Measurements from ENCODE around the gene VOPP1. TPM values are rescaled to one million over a fixed set of nuclear protein-coding genes. Genes with fewer than 3 reads are reported as not detected.

The VOPP1 gene
- total and polyA plus RNA-seq, 10 of the 15 experiments (the other 5 are each of a cell fraction or from before 2014, with no cell fraction given): 32.8 to 206 (median 129) TPM

GRCh38 chr7:55536619-55537457 lies 35.5 kb downstream of the VOPP1 start:
- peaks cover 66% of the 10 kb centered on the region for H3K4me1 ChIP-seq (ENCODE audit: control insufficient read depth, insufficient read depth, low read length)
- FAIRE-seq (no peak), DNase-seq (ENCODE audit: low read depth, low spot score) (no peak), ATAC-seq (peak; percentile 1)
- RAD21 ChIA-PET (ENCODE audit: unreplicated experiment): interaction anchor here (0.9 to 12.4 kb wide), 7 partner anchors 8 to 104 kb away, joined by 3 to 245 read pairs (median 16); partner anchors contain the start of gene VOPP1
- intact Hi-C loops (cut with micrococcal nuclease; ENCODE audit: unreplicated experiment) (loop anchor here (5.0 kb wide), 1 partner anchor 515 kb away; the partner anchor contains the start of genes CCT6A and PSPH), in situ Hi-C loops (cut with MboI) (no loop called here)
- H3K79me2 ChIP-seq (ENCODE audit: control insufficient read depth, insufficient read depth, low read length): peaks cover 86% of the 10 kb centered on the region
- H3K27me3 ChIP-seq (replicated peaks in 1 of 2; ENCODE audit: control insufficient read depth in 2 of 2, insufficient read depth in 2 of 2, low read length in 1 of 2): no peaks in the 10 kb centered on the region
- CTCF ChIA-PET: interaction anchor here (1.0 to 10.5 kb wide), 4 partner anchors 10 to 61 kb away, joined by 3 to 87 read pairs (median 36); no protein-coding TSS in a partner anchor
- H3K27ac ChIP-seq (ENCODE audit: control insufficient read depth, insufficient read depth): peak overlapping the region; percentile 98
- under 1% methylated on average over 23 of the region's 23 CpGs for WGBS (ENCODE audit: insufficient coverage, insufficient replicate concordance, low lambda C conversion rate, missing lambda C conversion rate)
- POLR2A ChIA-PET: interaction anchor here (8.5 to 12.5 kb wide), 2 partner anchors 10 to 31 kb away, joined by 123 to 156 read pairs; no protein-coding TSS in a partner anchor
- H3K9ac ChIP-seq (ENCODE audit: control insufficient read depth, insufficient read depth, low read length): peak overlapping the region; percentile 89
- H3K4me3 ChIP-seq: peak overlapping the region; percentile 78
- H3K4me2 ChIP-seq (ENCODE audit: control insufficient read depth, insufficient read depth): peak overlapping the region; percentile 76
- BruUV-seq (replicated peaks): no TSS peak
- SMC1A ChIA-PET (ENCODE audit: uncharacterized antibody, unreplicated experiment): interaction anchor here (5.9 to 15.0 kb wide), 4 partner anchors 11 to 33 kb away, joined by 43 to 354 read pairs (median 196); partner anchors contain the start of gene VOPP1
- H3K36me3 ChIP-seq (ENCODE audit: control insufficient read depth in 2 of 2, insufficient read depth in 2 of 2, low read length in 1 of 2): peaks cover 2 to 12% of the 10 kb centered on the region in 2 experiments
- no peaks in the 10 kb centered on the region for H3K9me3 ChIP-seq (replicated peaks; ENCODE audit: control insufficient read depth, insufficient read depth, low read length)
- no peak overlapping the region for H2AFZ ChIP-seq (ENCODE audit: control insufficient read depth, low read depth, low read length)
- no peaks in the 10 kb centered on the region for H4K20me1 ChIP-seq (ENCODE audit: control insufficient read depth, insufficient read depth)
- TF ChIP-seq NRF1 (conservative IDR thresholded peaks at IDR 0.05; ENCODE audit: low read depth, low read length) (no peak), PAX5 (IDR thresholded peaks at IDR 0.05; ENCODE audit: borderline replicate concordance, low read depth, low read length) (peak; percentile 92), ZNF622 (IDR thresholded peaks at IDR 0.05) (no peak), CTCF (IDR thresholded peaks at IDR 0.05 in 2 of 3, conservative IDR thresholded peaks at IDR 0.05 in 1 of 3; ENCODE audit: control insufficient read depth in 2 of 3, extremely low read depth in 1 of 3, insufficient read depth in 1 of 3, low read depth in 3 of 3, low read length in 3 of 3) (peak in 2 of 3 experiments; percentile 17 to 31; a peak in 2 of 6 replicates), POLR2AphosphoS2 (IDR thresholded peaks at IDR 0.05; ENCODE audit: low read depth, low read length) (0 out of 2 replicates have a peak, but pooled peaks have one; percentile 61), RB1 (IDR thresholded peaks at IDR 0.05; ENCODE audit: borderline replicate concordance) (no peak), MAX (IDR thresholded peaks at IDR 0.05; ENCODE audit: low read depth, low read length) (peak; percentile 60), CHD2 (IDR thresholded peaks at IDR 0.05; ENCODE audit: borderline replicate concordance, low read depth, low read length) (0 out of 2 replicates have a peak, but pooled peaks have one; percentile 24), JUND (IDR thresholded peaks at IDR 0.05; ENCODE audit: low read depth, low read length) (no peak), ZNF687 (IDR thresholded peaks at IDR 0.05) (peak; percentile 95), MTA2 (IDR thresholded peaks at IDR 0.05; ENCODE audit: low read depth) (0 out of 2 replicates have a peak, but pooled peaks have one; percentile 14), SRF (IDR thresholded peaks at IDR 0.05; ENCODE audit: low read depth in 2 of 2, low read length in 2 of 2) (no peak), MXI1 (IDR thresholded peaks at IDR 0.05; ENCODE audit: low read depth, low read length) (0 out of 2 replicates have a peak, but pooled peaks have one; percentile 24), MEF2A (IDR thresholded peaks at IDR 0.05; ENCODE audit: insufficient read depth, low read depth, low read length) (no peak), POLR2AphosphoS5 (IDR thresholded peaks at IDR 0.05; ENCODE audit: low read length) (peak; percentile 78; the same call in 1 of the 2 replicates)
